GM19328 (cell line): ENCODE measurements around the gene ANXA6.

Experiments used
- ATAC-seq: cut with Tn5 transposase; IDR thresholded peaks from one replicate; pipeline ENCODE4 v1.9.1; 2021; ENCODE audit warnings: mild to moderate bottlenecking, moderate library complexity; ENCODE audit not compliant: unreplicated experiment

The ANXA6 gene

DNA sequence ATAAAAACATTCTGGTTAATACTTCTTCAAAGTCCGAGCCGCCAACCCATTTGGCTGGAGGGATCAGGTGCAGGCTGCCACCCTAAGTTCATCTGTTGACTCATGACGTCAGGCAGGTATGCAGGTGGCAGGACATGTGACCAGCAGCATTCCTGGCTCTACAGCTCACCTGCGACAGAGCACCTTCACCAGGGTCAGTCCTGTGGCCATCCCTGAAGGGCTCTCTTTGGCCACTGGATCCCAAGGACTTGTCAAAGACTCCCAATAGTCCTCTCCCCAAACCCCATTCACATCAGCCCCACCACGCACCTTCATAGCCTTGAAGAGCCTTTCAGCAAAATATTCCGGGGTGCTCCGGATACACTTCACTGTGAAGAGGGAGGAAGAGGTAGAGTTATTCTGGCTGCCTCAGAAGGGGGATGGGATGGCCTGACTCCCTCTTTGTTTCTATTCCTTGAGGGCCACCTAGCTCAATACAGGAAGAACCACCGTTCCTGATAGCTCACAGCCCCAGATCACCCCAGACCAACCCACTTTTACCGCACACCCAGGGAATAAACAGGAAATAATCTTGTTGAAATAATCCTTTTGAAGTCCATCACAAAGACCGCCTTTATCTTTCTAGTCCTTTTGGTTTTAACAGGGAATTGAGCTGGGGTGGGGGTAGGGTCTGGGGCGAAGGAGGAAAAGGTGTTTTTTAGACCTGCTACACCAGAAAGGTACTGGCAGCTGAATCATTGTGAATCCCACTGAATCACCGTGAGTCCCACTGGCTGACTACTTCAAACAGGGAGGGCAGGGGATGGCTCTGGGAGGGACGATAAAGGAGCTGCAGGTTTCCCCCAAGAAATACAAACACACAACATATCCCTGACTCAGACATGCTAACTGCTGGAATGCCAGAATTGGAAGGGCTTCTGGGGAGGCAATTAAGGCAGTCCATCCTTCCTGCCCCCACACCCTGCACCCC, 26.4 kb downstream of the ANXA6 start:
- ATAC-seq, result no peak

DNA sequence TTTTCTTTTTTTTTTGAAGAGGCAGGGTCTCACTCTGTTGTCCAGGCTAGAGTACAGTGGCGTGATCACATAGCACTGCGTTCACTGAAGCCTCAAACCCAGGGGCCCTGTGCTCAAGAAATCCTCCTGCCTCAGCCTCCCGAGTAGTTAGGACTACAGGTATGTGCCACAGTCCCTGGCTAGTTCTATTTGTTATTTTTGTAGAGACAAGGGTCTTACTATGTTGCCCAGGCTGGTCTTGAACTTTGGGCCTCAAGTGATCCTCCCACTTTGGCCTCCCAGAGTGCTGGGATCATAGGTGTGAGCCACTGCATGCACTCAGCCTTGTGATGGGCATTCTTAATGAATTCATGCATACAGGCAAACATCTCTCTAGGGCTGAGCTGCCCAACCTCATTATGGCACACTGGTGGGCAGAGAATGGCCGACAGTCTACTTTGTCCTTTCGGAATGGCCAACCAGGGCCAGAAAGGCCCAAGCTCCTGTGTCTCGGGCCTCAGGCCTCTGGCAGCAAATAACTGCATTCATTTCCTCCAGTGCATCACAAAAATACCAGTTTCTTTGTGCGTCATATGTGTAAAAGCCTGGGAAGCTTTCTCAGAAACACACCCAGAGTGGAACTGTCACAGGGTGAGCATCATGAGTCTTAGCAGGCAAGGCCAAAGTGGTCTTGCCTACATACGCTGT, 27.2 kb downstream of the ANXA6 start:
- no peak for ATAC-seq

DNA sequence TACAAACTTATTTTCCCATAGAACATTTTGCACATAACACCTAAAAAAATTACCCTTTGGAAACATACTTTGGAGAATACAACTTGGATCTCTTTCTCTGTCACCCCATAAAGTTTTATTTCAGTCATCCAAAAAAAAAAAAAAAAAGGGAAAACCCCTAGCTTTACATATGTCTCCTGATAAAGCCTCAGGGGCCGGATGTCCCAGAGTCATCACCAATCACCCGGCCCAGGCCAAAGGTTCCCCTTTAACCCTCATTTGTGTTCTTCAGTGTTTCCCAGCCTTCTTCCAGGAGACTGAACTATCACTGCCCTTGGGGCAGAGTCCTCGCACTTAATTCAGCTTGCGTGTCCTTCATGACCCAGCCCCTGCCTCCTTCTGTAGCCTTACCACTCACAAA, 28.8 kb downstream of the ANXA6 start:
- ATAC-seq, result no peak

DNA sequence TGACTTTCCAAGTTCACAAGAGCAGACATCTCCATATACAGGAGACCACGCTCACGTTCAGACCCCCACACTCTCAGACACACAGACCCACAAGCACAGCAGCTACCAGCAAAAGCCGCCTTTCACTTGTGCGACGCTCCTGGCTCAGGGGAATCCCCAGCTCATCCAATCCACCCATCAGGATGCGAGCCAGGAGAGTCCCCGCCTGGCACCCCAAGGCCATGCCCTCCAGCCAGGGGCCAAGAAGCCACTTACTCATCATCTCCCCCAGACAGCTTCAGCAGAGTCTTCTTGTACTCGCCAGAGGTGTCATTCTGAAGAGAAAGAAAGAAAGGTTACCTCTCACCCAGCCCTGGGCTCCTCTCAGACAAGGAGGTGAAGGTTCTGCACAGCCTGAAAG, 29.7 kb downstream of the ANXA6 start:
- ATAC-seq, result no peak

DNA sequence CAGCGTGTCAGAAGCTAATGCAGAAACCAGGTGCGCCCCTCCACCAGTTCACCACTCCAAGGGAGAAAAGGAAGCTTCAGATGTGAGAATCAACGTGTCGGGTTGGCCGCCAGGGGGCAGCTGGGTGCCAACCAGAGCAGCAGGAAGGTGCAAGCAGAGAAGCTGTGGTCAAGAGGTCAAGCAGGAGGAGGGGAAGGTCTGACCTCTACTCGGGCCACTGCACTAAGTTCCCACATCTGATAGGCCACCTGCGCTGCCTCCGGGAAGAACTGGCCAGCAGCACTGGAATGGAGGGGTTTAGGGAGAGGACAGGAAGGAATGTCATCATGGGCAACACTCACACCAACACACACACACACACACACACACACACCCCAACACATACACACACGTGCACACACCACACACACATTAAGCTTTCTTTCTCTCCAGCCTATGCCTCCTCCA, 31.4 kb downstream of the ANXA6 start:
- ATAC-seq, result no peak

DNA sequence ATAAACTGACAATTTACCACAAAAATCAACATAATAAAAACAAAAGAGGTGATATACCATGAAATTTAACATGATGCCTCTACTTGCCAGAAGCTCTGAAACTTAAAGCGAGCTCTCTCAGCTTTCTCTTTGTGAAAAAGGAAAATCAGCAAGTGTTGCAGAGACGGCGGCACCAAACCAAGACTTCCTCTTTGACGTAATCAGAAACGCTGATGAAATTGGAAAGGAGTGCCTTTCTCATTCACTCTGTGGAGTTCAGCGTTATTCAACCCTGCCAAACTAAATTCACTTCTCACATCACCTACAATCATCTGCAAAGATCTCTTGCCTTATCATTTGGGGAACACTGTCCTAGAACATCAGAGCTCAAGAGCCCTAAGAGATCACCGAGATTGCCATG, 32.2 kb downstream of the ANXA6 start:
- no peak for ATAC-seq

DNA sequence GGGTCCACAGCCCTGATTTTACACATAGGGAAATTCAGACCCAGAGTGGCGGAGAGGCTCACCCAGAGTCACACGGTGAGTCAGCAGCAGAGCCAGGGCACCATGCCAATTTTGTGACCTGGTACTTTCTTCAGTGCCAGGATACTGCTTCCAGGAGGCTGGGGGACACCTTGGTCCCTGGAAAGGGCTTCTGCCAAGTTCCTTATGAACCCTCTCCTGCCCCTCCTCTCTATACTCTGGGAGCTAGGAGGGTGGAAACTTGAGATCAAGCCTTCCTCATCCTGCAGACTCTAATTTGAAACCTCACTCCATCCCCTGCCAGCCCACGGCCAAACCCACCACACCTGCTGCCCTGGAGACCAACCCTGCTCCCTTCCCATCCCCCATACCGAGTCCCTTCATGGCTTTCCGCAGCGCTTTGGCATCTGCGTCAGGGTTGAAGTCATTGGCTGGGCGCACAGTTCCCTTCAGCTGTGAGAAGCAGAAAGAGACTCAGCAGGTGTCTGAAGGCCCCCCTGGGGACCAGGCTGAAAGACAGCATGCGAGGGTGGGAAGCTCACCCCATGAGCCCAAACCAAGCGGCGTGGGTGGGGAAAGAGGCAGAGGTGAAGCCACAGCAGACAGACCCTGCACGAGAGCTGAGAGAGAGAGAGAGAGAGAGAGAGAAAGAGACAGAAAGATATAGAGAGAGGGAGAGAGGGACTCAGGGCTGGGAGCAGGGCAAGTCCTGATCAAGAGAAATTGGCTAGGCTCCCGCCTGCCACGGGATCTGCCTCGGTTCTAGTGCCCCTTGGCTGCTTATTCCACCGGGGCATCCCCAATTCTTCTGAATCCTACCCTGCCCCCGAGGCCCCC, 33.5 kb downstream of the ANXA6 start:
- peak; percentile 83 for ATAC-seq

DNA sequence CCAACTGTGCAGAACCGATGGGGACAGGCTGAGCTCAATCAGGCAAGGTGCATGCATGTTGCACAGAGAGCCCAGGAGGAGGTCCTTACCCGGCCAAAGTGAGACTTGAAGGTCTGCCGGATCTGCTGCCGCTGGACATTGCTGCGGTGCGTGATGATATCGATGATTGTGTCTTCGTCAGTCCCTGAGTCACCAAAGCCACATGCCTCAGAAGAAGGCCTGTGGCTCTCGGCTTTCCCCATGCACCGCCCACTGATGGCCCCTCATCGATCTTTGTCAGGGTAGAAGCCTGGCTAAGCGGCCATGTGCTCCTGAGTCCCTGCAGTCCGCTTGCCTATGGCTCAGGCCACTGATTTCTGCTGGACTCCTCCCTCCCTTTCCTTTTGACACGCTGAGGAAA, 34.8 kb downstream of the ANXA6 start:
- no peak for ATAC-seq

DNA sequence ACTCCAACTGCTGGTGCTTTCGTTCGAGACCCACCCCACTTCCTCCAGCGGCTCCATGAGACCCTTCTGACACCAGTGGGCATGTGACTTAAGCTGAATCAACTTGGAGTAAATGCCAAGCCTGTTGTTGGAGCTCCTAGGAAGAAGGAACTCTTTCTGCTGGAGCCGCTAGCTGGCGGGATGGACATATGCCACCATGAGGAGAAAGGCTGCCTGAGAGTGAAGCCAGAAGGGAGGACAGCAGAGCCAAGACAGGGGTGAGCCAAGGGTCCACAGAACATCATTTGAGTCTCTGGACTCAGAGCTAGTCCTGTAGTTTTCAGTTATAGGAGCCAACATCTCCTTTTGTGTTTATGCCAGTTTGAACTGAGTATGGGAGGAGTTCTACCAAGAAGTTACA, 35.9 kb downstream of the ANXA6 start:
- no peak for ATAC-seq

DNA sequence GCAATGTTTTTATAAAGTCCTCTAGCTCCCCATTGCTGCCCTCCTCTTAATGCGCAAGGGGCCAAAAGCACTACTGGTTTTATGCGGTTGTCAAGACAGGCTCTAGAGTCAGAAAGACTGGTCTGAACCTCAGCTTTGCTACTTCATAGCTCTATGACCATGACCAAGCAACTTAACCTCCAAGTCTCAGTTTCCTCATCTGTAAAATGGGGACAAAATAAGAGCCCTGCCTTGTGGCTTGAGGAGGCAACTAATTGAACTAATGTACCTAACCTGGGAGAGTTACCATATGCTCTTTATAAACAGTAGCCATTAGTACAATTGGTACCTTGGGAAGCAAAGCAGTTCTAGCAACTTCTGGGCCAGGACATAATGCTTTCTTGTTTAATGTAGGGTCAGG, 36.5 kb downstream of the ANXA6 start:
- no peak for ATAC-seq

DNA sequence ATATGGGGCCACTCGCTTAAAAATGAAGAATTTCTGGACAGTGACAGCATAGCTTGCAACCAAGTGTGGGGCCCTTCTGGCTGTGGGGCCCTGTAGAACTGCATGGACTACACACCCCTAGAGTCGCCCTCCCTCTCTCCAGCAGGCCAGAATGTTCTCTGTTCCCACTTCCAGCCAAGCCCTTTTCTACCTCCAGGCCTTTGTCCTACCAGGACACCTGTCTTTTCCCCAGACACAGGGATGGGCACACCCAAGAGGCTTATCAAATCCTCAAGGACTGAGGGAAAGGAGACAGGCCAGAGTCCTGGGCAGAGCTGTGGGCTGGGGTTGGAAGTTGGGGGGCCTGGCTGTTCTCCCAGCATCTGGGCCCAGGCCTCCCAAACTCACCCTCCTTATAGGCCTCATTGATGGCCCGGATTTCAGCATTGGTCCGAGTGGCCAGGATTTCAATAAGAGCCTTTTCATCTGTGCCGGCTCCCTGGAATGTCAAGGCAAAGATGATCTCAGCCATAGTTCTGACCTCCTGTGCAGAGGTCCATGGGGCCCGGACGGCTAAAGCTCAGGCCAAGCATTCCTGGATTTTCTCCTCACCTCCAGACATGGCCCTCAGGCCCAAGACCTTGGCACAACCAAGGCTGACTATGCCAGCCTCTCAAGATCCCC, 38.5 kb downstream of the ANXA6 start:
- no peak for ATAC-seq

DNA sequence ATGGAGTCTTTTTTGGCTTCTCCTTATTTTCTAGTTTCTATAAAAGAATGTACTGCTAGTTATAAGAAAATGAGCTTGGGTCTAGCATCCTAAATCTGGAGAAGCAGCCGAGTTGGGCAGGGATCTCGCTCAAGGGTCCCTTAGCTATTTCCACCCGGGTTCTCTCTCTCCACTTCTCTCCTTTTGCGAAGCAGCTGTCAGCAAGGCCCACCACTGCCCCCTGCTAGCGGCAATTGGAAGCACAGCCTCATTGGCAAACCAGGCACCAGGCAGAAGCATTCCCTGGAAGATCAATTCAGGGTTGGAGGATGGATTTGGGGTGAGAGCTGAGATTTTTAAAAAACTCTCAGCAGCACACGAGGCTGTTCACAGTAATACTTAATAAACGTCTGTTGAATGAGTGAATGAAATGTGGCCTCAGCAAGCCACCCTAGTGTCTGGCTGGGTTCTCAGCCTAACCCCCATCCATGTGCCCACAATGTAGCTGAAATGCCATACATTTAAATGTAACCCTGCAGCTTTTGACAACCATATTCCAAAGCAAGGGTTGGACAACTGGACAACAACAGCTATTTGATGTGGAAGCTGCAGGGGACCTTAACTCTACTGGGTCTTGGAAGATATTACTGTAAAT, 42.2 kb downstream of the ANXA6 start:
- ATAC-seq, result no peak

DNA sequence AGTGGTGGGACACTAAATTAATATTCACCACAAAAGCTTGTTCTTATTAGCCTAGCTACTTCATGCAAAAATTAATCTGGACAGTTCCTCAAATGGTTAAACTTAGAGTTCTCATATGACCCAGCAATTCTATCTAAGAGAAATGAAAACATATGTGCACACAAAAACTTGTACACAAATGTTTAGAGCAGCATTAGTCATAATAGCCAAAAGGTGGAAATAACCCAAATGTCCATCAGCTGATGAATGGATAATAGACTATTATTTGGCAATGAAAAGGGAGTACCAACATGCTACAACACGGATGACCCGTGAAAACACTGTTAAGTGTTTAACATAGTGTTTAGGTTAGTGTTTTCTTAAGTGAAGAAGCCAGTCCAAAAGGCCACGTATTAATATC, 43.9 kb downstream of the ANXA6 start:
- ATAC-seq, result no peak

DNA sequence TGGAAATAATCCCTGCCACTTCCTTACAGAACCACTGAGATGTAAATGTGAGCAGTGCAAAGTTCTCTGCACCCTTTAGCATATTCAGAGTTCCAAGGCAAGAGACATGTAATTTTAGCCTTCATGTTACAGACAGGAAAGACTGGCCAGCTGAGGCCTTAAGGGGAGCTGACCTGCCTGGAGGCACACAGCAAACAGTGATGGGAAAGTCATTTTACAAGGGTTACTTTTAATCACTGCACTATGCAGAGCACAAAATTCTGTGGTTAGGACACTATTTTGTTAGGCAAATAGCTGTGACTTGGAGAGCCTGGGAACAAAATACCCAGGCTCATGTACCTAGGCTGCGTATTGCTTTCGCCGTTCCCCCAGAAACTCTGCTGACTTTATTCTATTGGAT, 46.6 kb downstream of the ANXA6 start:
- ATAC-seq, result peak; percentile 39

DNA sequence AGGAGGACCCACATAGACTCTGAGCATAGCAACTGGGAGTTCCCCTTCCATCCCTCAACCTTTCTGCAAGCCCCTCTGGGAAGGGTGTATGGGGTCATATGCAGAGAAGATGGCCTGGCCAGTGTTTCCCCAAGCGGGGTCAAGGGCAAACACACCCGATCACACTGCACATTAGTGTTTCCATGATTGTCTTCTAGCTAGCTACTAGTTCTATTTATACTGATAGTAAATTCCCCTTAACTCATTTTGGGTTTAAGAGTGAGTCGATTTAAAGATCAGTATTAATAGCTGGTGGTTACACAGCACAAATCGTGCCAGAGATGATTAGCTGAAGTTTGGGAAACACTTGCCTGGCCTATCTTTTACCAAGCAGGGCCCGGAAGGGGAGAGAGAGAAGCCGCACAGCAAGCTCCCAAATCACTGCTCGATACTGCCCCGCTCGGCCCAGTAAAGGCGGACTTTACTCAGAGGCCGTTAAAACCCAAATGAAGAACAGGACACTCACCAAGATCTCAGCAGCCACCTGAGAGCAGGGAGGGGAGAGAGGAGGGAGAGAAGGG, 47.4 kb downstream of the ANXA6 start:
- ATAC-seq, result no peak

DNA sequence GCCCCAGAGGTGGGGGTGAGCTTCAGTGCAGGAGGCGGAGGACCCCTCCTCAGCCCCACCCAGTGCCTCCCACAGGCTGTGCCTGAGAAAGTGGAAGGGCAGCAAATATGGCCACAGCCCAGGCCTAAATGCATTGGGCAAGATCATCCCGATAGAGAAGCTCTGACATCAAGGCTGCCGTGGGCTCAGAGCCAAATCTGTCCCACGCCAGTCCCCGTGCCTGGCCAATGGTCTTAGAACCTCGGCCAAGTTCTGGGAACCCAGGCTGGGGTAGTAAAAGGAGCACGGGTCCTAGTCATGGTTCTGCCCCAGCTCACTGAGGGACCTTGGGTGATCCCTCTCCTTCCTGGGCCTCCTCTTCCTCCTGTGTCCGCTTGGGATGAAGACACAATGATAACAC, 49.0 kb downstream of the ANXA6 start:
- ATAC-seq, result no peak

DNA sequence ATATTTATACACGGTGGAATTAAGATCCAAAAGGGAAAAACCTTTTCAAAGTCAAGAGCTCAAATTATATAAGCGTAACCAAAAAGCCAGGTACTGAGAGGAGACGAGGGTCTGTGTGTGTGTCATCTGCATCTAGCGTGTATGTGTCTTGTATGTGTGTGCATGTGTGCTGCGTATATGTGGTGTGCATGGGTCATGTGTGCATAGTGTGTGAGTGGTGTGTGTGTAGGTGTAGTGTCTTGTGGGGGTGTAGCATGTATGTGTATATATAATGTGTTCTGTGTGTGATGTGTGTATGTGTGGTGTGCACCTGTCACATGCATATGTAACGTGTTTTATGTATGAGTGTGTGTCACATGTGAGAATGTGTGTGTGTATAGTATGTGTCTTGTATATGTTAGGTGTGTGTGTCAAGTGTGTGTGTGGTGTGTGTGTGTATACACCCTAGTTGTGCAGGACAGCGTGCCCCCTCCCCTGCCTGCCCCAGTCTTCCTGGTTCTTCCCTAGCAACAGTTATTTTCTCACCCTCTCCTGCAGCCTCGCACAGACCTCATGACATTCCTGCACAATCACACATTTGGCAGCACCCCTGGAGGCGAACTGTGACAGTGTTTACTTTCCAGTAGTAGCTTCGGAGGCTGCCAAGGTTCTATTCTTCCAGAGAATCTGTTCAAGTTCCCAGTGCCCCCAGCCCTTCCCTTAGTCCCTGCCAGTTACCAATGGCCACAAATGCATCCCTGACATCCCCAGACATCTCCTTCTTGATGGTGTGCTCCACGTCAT, 49.6 kb downstream of the ANXA6 start:
- no peak for ATAC-seq

DNA sequence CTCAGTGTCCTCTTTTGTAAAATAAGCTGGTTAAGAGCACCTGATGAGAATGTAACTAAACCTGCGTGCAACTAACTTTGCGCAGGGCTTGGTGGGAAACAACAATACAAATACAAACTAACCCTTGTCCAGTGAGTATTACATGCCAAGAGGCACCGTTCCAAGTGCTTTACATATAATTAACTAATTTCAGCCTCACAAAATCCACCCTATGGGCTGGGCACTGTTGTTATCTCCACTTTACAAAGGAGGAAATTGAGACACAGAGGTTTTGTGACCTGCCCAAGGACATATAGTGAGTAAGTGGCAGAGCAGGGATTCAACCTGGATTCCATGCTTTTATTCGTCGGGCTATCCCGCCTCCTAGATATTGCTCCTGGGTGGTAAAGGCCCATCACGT, 50.5 kb downstream of the ANXA6 start:
- ATAC-seq, result no peak

DNA sequence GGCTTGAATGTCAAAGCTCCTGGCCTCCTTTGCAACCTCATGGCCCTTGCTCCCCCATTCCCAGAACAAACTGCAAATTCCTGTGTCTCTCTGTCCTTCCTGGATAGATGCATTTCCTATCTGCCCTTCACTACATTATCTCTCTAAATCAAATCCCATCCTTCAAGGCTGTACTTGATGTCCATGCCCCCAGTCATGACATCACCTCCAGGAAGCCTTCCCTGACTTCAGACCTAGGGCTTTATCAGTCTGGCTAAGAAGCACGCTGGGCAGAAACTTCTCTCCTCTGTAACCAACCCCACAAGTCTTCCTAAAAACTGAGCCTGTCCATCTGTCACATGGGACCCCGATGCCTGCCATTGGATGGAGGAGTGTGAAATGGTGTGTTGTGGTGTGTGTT, 51.1 kb downstream of the ANXA6 start:
- no peak for ATAC-seq
